Measurements from ENCODE around the gene CLIP4. TPM values are rescaled to one million over a fixed set of nuclear protein-coding genes. Genes with fewer than 3 reads are reported as not detected.

Gene CLIP4
- total and polyA plus RNA-seq, 11 donors, result 9.6 to 57.4 (median 42.6) TPM

DNA sequence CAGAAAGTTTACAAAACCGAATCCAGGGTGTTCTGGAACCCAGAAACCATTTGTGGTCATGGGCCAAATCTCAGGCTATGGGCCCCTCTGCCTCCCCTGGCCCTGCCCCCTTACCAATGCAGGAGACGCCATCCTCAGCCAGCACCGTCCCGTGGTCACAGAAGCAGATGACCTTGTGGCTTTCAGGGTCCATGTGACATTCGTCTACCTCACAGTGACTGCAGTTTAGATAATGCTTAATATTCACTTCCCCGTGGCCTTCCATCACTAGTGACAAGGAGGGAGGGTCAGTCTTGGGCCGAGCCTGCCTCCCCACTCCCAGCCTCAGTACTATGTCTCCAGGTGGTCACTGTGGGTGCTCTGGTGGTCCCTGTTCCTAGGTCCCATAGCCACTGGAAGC is 111.6 kb downstream of the CLIP4 start:
- Histone ChIP-seq H3K27me3 (peaks cover 0 to 43% (median 14%) of the 10 kb centered on the region in 9 donors), H3K4me3 (no peak overlapping the region), H3K4me1 (peaks cover 0 to 9% (median 0%) of the 10 kb centered on the region in 12 donors), H3K9me3 (no peaks in the 10 kb centered on the region), H3K36me3 (no peaks in the 10 kb centered on the region), H3K27ac (no peak overlapping the region)
- ATAC-seq (no peak), DNase-seq (no peak)
- TF ChIP-seq CTCF (IDR thresholded peaks at IDR 0.05) (no peak), POLR2A (IDR thresholded peaks at IDR 0.05) (no peak)
- intact Hi-C loops (cut with DNase I), result no loop called here
- WGBS, 4 donors, result 39 to 65% (median 61%) methylated on average over 7 of the region's 7 CpGs

DNA sequence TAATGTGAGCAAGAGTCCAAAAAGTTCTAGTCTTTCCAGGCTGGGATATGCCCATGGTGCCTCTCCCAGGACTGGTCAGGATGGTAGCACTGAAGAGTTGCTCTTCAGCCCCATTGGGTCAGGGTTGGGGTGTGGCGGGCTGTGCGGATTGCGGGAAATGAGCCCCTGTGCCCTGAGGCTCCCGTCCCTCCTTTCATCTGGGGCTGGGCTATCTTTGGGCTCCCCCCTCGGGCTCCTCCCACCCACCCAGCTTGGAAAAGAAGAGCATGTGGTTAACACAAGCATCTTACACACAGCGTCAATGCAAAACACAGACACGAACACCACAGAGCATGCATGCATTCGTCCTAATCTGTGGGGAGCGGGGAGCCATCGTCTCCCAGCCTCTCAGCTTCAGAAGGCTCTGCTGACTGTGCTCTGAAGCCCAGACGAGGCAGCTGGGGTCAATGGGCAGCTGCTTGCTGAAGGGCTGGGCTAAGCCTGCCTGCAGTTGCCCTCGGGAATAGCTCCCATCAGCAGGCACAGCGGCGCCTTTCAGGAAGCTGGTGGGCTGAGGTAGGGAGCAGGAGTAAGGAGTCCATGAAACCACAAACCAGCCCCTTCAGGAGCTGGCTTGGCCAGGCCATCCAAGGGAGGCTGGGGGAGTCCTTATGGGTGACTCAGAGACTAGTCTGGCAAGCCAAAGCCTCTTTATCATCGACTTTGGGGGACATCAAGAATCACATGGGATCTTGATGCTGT is 112.9 kb downstream of the CLIP4 start:
- ATAC-seq, result no peak
- Histone ChIP-seq H3K27ac (no peak overlapping the region), H3K36me3 (no peaks in the 10 kb centered on the region), H3K9me3 (no peaks in the 10 kb centered on the region), H3K4me3 (no peak overlapping the region), H3K27me3 (peaks cover 0 to 43% (median 17%) of the 10 kb centered on the region in 9 donors), H3K4me1 (peaks cover 0 to 8% (median 0%) of the 10 kb centered on the region in 12 donors)
- DNase-seq, result no peak
- TF ChIP-seq CTCF (IDR thresholded peaks at IDR 0.05), result no peak
- no peak for TF ChIP-seq POLR2A (IDR thresholded peaks at IDR 0.05)
- intact Hi-C loops (cut with DNase I), result no loop called here
- 49 to 56% (median 53%) methylated on average over 7 to 15 of the region's 15 CpGs for WGBS, 4 donors

- H3K4me3 ChIP-seq, result no peak overlapping the region
- H3K4me1 ChIP-seq, result no peaks in the 10 kb centered on the region
- 57 to 88% (median 67%) methylated on average over 2 to 9 of the region's 9 CpGs for WGBS, 4 donors
- no peak overlapping the region for H3K27ac ChIP-seq
- no peaks in the 10 kb centered on the region for H3K36me3 ChIP-seq
- DNase-seq, result no peak
- ATAC-seq, result no peak
- intact Hi-C loops (cut with DNase I), result no loop called here
- H3K9me3 ChIP-seq, result no peaks in the 10 kb centered on the region
- H3K27me3 ChIP-seq, result peaks cover 0 to 43% (median 17%) of the 10 kb centered on the region in 9 donors
- no peak for TF ChIP-seq POLR2A (IDR thresholded peaks at IDR 0.05)
- TF ChIP-seq CTCF (IDR thresholded peaks at IDR 0.05), result no peak
Observed at GRCh38 chr2:29228947-29229346, 113.7 kb downstream of the CLIP4 start.

- Histone ChIP-seq H3K27ac (no peak overlapping the region), H3K27me3 (peaks cover 0 to 39% (median 17%) of the 10 kb centered on the region in 9 donors), H3K4me3 (no peak overlapping the region), H3K36me3 (no peaks in the 10 kb centered on the region), H3K4me1 (no peaks in the 10 kb centered on the region), H3K9me3 (no peaks in the 10 kb centered on the region)
- DNase-seq, result no peak
- no peak for ATAC-seq
- WGBS, 4 donors, result 76 to 92% (median 86%) methylated on average over 5 to 9 of the region's 9 CpGs
- intact Hi-C loops (cut with DNase I), result loop anchor here in 1 of 10 donors (10.0 kb wide), 1 partner anchor 615 kb away; no protein-coding TSS in a partner anchor
- TF ChIP-seq POLR2A (IDR thresholded peaks at IDR 0.05) (no peak), CTCF (IDR thresholded peaks at IDR 0.05) (no peak)
Observed at GRCh38 chr2:29229640-29230039, 114.4 kb downstream of the CLIP4 start.

Measured in heart left ventricle (tissue), 16 donors.